K562 (cell line): ENCODE data around the gene RCC2. TPM values are rescaled to one million over a fixed set of nuclear protein-coding genes. Genes with fewer than 3 reads are reported as not detected.

Source experiments
- AFF1 ChIP-seq, 2 experiments: fragments of 450-650 bp; IDR thresholded peaks; 2 replicates each; pipeline ENCODE4 v1.6.1; 2018; ENCODE audit warnings: mild to moderate bottlenecking in 2 of 2, low read depth in 1 of 2; ENCODE audit not compliant: partially characterized antibody in 2 of 2
- CHD4 ChIP-seq: fragments of 200-600 bp; sonication (generic); IDR thresholded peaks from 3 replicates; pipeline ENCODE4 v1.6.1; 2012; ENCODE audit warnings: low read depth, mild to moderate bottlenecking, mixed read lengths, low read length, inconsistent platforms; ENCODE audit not compliant: insufficient read depth, insufficient replicate concordance, poor library complexity, severe bottlenecking
- HDAC3 ChIP-seq: fragments of 450-650 bp; IDR thresholded peaks from 2 replicates; pipeline ENCODE4 v1.6.1; 2018; ENCODE audit warnings: borderline replicate concordance, mild to moderate bottlenecking, moderate library complexity; ENCODE audit not compliant: partially characterized antibody
- KAT7 ChIP-seq: sonication (generic); formaldehyde crosslinking; IDR thresholded peaks from 2 replicates; pipeline ENCODE4 v1.8.0; 2022; ENCODE audit warnings: missing genetic modification reagents, mild to moderate bottlenecking, borderline replicate concordance
- MAZ ChIP-seq, 2 experiments: fragments of 450-650 bp in 1 of 2; sonication (generic) in 1 of 2; formaldehyde crosslinking; IDR thresholded peaks in 1 of 2; conservative IDR thresholded peaks in 1 of 2; 2 replicates each; pipeline versions ENCODE4 v1.4.0 to v1.5.0; 2020; ENCODE audit warnings: mild to moderate bottlenecking in 1 of 2, missing genetic modification reagents in 1 of 2
- NFIX ChIP-seq: fragments of 250-450 bp; sonication (Bioruptor Pico); IDR thresholded peaks from 2 replicates; pipeline ENCODE4 v1.4.0; 2020; ENCODE audit warnings: low read depth, mild to moderate bottlenecking, moderate library complexity
- STAT5B ChIP-seq: fragments of 250-450 bp; sonication (Bioruptor Pico); IDR thresholded peaks from 2 replicates; pipeline ENCODE4 v1.8.0; 2021; ENCODE audit warnings: mild to moderate bottlenecking, inconsistent platforms
- UBTF ChIP-seq, 2 experiments: IDR thresholded peaks; 2 replicates each; pipeline ENCODE4 v1.6.1; 2012; ENCODE audit warnings: improper control_type of control experiment in 2 of 2, low read depth in 2 of 2, low read length in 2 of 2, borderline replicate concordance in 1 of 2
- ZNF318 ChIP-seq, 2 experiments: fragments of 450-650 bp; IDR thresholded peaks; 2 replicates each; pipeline ENCODE4 v1.6.1; 2016; ENCODE audit warnings: mild to moderate bottlenecking in 2 of 2, borderline replicate concordance in 1 of 2, low read depth in 1 of 2, moderate library complexity in 1 of 2
- ZNF347 ChIP-seq: fragments of 450-650 bp; formaldehyde crosslinking; IDR thresholded peaks from 2 replicates; pipeline ENCODE4 v1.4.0; 2020; ENCODE audit warnings: low read depth, mild to moderate bottlenecking, moderate library complexity
- polyA plus RNA-seq, 8 experiments: library from polyadenylated mRNA; depleted of rRNA in 4 of 8; stranded (reverse) in 5 of 8; unstranded in 3 of 8; fragments of >200 nt; fragmentation: Nextera tagmentation in 2 of 8; fragmentation: Illumina TruSeq in 1 of 8; extraction: Ambion mirVana in 2 of 8; extraction: Trizol in 1 of 8; gene quantifications; 2 replicates each; pipeline versions ENCODE4 v1.2.1 to v1.2.3, GENCODE V29; 2011 to 2014; ENCODE audit warnings: inconsistent platforms in 1 of 8, missing spikeins in 1 of 8
- total RNA-seq, 7 experiments: library from RNA; depleted of rRNA in 6 of 7; stranded (reverse); fragments of >200 nt in 6 of 7; fragmentation: Illumina TruSeq in 2 of 7; extraction: Trizol in 2 of 7; gene quantifications; 2 replicates each; pipeline versions ENCODE4 v1.2.1 to v1.2.3, GENCODE V29; 2011 to 2021; ENCODE audit warnings: low replicate concordance in 1 of 7

RCC2 gene
- total and polyA plus RNA-seq, 9 of the 15 experiments (the other 6 are each of a cell fraction or from before 2014, with no cell fraction given) = 31.8 to 292 (median 116) TPM

DNA sequence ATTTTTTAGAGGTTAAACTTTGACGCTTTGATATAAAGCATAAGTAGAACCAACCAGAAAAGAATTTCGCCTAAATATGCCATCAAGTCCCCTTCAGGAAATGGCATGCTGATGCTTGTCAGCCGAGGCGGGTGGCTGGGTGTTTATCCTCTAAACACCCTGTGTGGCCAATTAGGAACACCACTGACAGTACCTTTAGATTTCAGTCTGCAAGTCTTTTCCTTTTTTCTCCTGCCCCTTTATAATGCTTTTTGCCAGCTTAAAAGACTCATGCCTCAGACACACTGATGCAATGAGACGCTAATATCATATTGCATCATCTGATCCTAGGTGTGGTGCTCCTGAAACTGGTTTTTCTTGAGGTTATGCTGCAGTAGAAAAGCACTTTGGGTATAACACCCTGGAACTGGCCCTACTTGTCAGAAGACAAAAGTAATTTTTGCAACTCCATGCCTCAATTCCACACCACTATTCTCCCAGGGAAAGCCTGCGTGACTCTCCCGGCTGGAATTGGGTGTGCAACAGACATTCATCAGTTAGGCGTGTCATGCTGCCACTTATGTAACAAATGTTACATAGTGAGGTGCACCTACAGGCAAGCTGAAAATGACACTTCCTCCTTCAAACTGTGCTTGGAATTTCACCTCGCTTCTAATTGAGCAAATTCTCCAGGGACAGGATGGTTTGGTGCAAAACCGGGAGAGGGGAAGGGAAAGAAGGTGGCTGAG lies 2.0 kb upstream of the RCC2 start (continued):
- TF ChIP-seq HDAC3 (peak; percentile 48), AFF1 (IDR thresholded peaks at IDR 0.05; ENCODE audit: low read depth in 1 of 2, partially characterized antibody in 2 of 2) (peak; percentile 57 to 74), ZNF347 (CRISPR knock-in tag) (no peak), ZNF318 (IDR thresholded peaks at IDR 0.05; ENCODE audit: borderline replicate concordance in 1 of 2, low read depth in 1 of 2) (peak in 1 of 2 experiments; percentile 92; a peak in 2 of 4 replicates), UBTF (IDR thresholded peaks at IDR 0.05; ENCODE audit: borderline replicate concordance in 1 of 2, low read depth in 2 of 2, low read length in 2 of 2) (no peak), CHD4 (no peak), STAT5B (CRISPR knock-in tag) (no peak), MAZ (CRISPR knock-in tag; conservative IDR thresholded peaks at IDR 0.05 in 1 of 2, IDR thresholded peaks at IDR 0.05 in 1 of 2) (0 out of 4 replicates have a peak, but pooled peaks have one; percentile 1 to 17), NFIX (CRISPR knock-in tag) (no peak), KAT7 (CRISPR knock-in tag) (no peak)
